ENCODE results near the gene WDFY3.

WDFY3 gene

DNA sequence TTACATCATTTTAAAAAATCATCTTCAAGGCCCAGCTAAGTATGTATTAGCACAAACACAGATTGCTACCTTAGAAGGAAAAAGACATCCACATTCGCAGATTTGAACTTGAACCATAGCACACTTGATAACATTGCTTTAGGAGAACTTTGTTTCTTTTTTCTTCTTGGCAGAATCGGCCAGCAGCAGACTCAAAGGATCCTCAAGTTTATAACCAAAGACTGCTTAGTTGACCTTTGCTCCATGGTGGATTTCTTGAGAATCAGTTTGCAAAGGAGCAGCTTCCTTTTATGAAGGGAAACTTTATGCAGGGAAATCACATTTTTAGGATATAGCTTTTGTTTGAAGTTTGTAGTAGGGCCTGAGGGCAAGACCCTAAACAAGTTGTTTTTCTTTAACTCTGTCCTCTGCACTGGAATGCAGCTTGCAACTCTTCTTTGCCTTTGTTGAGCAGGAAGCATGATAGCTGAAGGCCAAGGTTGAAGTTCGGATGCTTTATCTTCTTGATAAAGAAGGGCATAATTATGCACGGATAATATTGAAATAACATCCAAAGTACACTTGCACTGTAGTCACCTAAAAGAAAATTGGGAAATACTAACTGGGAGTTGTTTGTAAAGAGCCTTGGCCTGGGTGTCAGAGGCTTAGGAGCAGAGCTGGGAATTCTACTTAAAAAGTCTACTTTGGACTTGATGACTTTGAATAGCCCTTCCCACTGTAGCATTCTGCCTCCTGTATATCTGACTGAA, 305.1 kb downstream of the WDFY3 start:
- no peak for DNase-seq (ENCODE audit: extremely low spot score)
- TF ChIP-seq, protein P1, sequence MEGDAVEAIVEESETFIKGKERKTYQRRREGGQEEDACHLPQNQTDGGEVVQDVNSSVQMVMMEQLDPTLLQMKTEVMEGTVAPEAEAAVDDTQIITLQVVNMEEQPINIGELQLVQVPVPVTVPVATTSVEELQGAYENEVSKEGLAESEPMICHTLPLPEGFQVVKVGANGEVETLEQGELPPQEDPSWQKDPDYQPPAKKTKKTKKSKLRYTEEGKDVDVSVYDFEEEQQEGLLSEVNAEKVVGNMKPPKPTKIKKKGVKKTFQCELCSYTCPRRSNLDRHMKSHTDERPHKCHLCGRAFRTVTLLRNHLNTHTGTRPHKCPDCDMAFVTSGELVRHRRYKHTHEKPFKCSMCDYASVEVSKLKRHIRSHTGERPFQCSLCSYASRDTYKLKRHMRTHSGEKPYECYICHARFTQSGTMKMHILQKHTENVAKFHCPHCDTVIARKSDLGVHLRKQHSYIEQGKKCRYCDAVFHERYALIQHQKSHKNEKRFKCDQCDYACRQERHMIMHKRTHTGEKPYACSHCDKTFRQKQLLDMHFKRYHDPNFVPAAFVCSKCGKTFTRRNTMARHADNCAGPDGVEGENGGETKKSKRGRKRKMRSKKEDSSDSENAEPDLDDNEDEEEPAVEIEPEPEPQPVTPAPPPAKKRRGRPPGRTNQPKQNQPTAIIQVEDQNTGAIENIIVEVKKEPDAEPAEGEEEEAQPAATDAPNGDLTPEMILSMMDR (IDR thresholded peaks at IDR 0.05; ENCODE audit: control extremely low read depth, extremely low read depth, low read depth, missing control alignments), result no peak
- ChIA-PET POLR2A (interaction anchor here (0.6 kb wide), 1 partner anchor 1121 kb away, joined by 3 read pairs; no protein-coding TSS in a partner anchor), CTCF (interaction anchor here (1.1 kb wide), 1 partner anchor 10 kb away, joined by 5 read pairs; no protein-coding TSS in a partner anchor)

DNA sequence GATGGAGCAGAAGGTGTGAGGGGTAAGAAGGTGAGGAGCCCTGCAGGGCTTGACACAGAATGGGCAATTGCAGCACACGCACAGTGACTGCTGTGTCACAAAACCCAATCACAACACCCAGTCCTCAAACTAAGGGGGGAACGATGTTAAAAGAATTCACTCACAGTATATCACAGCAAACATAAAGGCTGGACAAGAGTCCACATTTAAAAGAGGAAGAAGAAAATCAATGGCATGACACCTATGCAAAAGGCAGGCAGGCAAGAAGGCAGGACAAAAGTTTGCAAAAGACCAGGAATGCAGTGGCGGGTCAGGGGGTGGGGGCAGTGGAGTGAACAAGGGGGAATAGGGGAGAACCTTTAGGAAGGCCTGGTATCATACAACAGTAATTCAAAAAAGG, 305.9 kb downstream of the WDFY3 start:
- TF ChIP-seq, protein P1 (IDR thresholded peaks at IDR 0.05; ENCODE audit: control extremely low read depth, extremely low read depth, low read depth, missing control alignments), result no peak
- ChIA-PET CTCF (no interaction called here), POLR2A (no interaction called here)
- no peak for DNase-seq (ENCODE audit: extremely low spot score)

DNA sequence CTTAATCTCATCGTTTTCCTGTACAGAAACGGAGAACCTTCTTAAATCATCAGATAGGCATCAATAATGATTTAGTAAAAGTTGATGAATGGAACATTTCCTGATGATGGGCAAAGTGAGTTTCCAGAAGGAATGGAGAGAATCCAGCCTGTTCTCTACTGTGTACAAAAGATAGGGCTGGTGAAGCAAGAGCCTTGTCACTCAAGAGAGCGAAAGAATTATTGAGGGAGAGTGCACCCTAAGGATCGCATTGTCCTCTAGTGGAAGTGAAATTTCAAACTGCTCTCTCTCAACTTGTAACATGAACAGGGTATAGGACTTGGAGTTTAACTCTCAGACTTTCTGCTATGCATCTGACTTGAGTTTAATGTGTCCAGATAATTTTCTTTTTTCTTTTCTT, 314.0 kb downstream of the WDFY3 start:
- no peak for DNase-seq (ENCODE audit: extremely low spot score)
- CTCF ChIA-PET, result interaction anchor here (2.4 kb wide), 1 partner anchor 11 kb away, joined by 5 read pairs; no protein-coding TSS in a partner anchor
- TF ChIP-seq, protein P1 (IDR thresholded peaks at IDR 0.05; ENCODE audit: control extremely low read depth, extremely low read depth, low read depth, missing control alignments), result no peak
- POLR2A ChIA-PET, result no interaction called here

DNA sequence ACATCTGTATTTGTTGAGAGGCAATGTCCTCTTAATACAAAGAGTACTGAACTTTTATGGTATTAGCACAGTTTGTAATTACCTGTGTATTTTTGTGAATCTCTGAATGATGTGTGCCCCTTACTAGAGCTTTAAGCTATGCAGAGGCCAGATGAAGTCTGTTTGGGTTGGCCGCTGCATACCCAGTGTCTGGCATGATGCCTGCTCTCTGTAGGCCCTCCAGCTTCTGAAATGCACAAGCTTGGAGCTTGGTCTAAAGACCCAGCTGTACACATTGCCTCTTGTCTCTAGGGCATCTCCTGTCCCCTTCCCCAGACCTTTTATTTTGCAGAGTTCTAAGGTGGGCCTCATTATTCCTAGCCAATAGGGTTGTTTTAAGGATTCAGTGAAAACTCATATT, 315.0 kb downstream of the WDFY3 start:
- POLR2A ChIA-PET, result no interaction called here
- CTCF ChIA-PET, result no interaction called here
- DNase-seq (ENCODE audit: extremely low spot score), result no peak
- TF ChIP-seq, protein P1 (IDR thresholded peaks at IDR 0.05; ENCODE audit: control extremely low read depth, extremely low read depth, low read depth, missing control alignments), result no peak

DNA sequence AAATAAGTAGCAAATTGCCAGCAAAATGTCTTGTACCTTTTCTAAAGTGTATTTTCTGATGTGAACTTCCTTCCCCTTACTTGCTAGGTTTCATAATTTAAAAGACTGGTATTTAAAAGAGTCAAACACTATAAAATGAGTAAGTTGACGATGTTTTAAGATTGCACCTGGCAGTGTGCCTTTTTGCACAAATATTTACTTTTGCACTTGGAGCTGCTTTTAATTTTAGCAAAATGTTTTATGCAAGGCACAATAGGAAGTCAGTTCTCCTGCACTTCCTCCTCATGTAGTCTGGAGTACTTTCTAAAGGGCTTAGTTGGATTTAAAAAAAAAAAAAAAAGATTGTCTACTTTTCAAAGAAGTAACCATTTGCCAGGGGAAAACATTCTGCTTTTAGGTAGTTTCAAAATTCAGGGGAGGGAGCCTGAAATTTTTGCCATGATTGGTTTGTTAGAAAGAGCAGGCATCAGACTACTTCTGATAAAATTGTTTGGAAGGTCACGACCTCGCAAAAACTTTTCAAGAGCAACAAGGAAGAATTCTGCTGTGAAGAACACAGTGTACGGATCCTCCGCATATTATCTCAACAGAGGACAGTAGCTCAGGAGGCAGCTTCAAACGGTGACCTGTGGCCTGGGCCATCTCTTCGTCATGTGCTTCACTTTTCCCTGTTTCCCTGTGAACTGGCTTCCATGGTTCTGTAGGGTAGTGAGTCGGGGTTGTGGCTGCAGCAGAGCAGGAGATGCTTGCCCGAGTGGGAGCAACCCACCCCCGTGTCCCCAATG, 317.4 kb downstream of the WDFY3 start:
- ChIA-PET POLR2A (no interaction called here), CTCF (interaction anchor here (1.8 kb wide), 1 partner anchor 8 kb away, joined by 4 read pairs; no protein-coding TSS in a partner anchor)
- TF ChIP-seq, protein P1 (IDR thresholded peaks at IDR 0.05; ENCODE audit: control extremely low read depth, extremely low read depth, low read depth, missing control alignments), result no peak
- DNase-seq (ENCODE audit: extremely low spot score), result no peak

DNA sequence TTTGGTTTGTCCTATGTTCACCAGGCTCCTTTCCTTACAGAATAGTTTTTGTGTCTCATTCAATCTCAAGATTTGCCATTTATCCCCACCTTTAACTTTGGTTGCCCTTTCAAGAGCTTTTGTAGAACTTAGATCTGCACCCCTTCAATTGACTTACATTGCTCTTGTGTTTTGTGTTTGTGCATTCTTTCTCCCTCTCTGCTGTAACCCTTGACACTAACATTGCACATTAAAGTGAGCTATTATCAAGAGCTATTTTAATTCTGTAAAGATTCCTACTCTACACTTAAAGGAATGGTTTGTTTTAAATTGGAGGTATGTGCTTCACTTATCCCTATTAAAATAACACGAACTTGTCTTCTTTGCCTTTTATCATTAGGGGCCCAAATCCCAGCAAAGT, 318.3 kb downstream of the WDFY3 start:
- POLR2A ChIA-PET, result no interaction called here
- CTCF ChIA-PET, result no interaction called here
- TF ChIP-seq, protein P1 (IDR thresholded peaks at IDR 0.05; ENCODE audit: control extremely low read depth, extremely low read depth, low read depth, missing control alignments), result no peak
- no peak for DNase-seq (ENCODE audit: extremely low spot score)
